GM18519 (cell line): ENCODE data around the gene FGF7.
A peak's percentile ranks its signal among the peaks of the same experiment; 100 is the strongest.
"Not testable (repeated sequence)": the region's sequence is repeated elsewhere in the genome, so short reads cannot be mapped to it uniquely, and the experiment has no call there.

Experiments
- ATAC-seq: cut with Tn5 transposase; IDR thresholded peaks from one replicate; pipeline ENCODE4 v1.9.1; 2021; ENCODE audit warnings: mild to moderate bottlenecking, moderate library complexity; ENCODE audit not compliant: unreplicated experiment, low FRiP score

Gene FGF7

GRCh38 chr15:49438962-49439631 lies 16.1 kb downstream of the FGF7 start:
- peak; percentile 66 for ATAC-seq

GRCh38 chr15:49439678-49440395 lies 16.8 kb downstream of the FGF7 start:
- ATAC-seq = no peak

- ATAC-seq = no peak
Measured at GRCh38 chr15:49441356-49441755, 18.3 kb downstream of the FGF7 start.

- ATAC-seq = no peak
Measured at GRCh38 chr15:49441816-49442215, 18.8 kb downstream of the FGF7 start.

- ATAC-seq = no peak
Measured at GRCh38 chr15:49452595-49452994, 29.6 kb downstream of the FGF7 start.

DNA sequence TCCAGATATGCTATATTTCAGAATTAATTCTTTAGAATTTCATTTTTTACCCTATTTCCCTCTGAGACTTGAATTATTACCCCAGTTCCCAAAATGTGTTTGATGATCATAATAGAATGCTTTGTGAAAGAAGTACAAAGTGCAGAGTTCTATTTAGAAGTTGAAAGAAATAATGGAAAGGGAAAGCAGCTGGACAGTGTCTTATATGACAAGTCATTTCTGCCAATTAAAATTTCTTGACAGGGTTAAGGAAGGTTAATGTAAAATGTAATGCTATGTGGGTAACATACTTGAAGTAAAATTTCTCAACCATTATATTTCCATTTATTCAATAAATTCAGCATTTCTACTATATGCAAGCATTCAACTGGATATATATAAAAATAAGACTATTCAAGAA lies 33.1 kb downstream of the FGF7 start:
- no peak for ATAC-seq

DNA sequence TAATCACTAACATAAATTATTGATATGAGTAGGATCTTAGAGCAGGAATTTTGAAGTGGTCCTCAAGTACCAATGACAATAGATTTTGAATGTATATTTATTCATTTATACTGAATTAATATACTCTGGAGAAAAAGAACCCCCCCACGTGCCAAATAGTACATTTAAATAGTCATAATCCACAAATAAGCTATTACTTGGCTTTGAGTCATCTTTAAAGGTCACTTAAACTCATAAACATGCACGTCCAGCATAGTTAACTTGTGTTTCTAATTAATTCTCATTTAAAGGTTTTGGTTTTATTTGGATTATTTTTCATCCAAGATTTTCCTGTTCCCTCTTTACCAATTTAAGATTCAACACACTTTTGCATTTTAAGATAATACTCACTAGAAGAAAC lies 35.1 kb downstream of the FGF7 start:
- ATAC-seq = no peak

- no peak for ATAC-seq
Measured at GRCh38 chr15:49460411-49460941, 37.4 kb downstream of the FGF7 start.

DNA sequence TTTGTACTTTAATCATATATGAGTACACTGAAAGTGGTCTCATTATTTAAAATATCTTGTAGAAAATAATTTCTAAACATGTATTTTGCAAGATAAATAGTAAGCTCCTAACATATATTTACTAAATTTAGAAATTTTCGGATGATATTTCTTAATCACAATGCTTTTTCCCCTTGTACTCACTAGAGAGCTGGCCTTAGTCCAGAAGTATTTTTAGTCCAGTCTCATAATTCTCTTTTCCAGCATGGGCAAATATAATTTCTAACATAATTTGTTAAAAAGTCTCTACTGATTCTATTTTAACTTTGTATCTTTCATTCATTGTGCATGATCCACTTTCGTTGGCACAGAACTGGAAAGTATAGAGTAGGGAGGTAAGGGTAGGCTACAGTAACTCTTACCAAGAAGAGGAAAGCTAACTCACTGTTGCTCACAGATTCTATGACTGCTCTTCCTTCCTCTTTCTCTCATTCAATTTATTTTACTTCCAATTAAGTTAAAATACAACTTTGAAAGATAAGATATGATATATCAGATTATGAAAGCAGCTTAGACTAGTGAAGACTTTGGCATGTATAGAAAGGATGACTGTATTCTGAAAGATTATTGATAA lies 39.3 kb downstream of the FGF7 start:
- no peak for ATAC-seq

GRCh38 chr15:49464522-49464921 lies 41.5 kb downstream of the FGF7 start:
- no peak for ATAC-seq

GRCh38 chr15:49466119-49466518 lies 43.1 kb downstream of the FGF7 start:
- no peak for ATAC-seq

DNA sequence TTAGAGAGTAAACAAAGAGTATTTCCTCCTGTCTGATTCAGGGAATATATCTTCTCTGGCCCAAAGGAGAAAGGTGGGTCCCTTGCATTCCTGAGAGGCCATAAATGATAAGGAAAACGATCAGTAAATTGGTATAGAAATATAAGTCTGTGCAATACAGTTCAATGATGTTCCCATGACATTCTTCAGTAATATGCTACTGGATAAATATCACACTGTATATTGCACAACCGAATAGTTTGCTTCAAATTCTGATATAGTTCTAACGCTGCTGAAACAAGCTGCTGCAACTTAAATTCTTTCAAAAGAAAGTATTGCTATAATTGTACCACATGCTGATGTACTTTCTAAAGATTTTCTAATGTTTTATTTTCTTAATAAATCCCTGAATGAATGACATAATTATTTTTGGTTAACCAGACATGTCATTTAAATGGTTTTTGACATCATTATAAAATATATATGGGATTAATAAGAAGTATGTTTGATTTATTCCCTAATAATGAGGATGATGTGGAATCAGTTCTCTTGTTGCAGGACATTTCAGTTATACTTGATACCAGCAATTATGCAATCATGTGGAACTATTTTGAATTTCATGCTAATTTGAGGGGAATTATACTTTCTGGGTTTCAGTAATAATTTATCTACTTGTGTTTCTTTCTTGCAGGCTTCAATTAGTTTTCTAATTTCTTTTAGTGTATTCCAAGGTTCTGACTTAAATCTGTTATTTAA lies 44.9 kb downstream of the FGF7 start:
- no peak for ATAC-seq

DNA sequence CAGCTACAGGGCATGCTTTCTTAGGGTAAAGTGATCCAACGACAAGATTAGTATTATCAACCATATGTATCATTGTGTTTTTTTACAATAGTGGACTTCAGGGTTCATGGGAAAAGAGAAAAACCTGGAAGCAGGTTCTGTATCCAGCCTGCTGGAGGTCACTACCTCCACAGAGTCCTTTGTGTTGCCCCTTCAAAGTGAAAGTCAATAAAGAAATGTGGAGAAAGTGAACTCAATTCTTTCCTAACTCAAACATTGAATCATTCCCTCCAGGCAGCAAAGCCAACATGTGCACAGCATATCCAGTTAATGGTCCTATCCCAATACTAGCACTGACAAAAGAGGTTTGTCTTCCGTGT lies 45.4 kb downstream of the FGF7 start:
- ATAC-seq = no peak

DNA sequence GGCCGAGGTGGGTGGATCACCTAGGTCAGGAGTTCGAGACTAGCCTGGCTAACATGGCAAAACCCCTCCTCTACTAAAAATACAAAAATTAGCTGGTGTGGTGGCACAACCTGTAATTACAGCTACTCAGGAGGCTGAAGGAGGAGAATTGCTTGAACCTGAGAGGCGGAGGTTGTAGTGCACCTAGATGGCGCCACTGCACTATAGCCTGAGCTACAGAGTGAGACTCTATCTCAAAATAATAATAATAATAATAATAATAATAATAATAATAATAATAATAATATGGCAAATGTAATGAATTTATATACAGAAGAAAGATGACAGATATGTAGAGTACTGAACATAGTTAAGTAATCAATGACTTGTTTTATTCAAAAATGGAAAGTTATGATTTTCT lies 48.2 kb downstream of the FGF7 start:
- not testable (repeated sequence) for ATAC-seq

GRCh38 chr15:49471733-49472132 lies 48.7 kb downstream of the FGF7 start:
- peak; percentile 53 for ATAC-seq

DNA sequence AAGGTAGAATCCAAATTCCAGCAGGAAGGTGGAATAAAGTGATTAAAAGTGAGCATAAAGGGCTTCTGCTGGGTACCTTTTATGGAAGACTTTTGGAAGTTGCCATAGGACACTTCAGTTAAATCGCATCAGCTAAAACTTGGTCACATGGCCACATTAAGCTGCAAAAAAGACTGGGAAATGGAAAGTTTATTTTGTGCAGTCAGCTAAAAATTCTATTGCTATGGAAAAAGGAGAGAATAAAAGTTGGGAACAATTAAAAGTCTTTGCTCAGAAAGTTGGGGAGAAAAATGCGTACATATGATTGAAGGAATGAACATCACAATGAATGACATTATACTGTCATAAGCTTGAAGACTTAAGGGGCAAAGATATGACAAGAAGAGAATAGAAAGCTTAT lies 49.3 kb downstream of the FGF7 start:
- no peak for ATAC-seq

- ATAC-seq = no peak
Measured at GRCh38 chr15:49473031-49473430, 50.0 kb downstream of the FGF7 start.

- not testable (repeated sequence) for ATAC-seq
Measured at GRCh38 chr15:49478021-49478420, 55.0 kb downstream of the FGF7 start.

- not testable (repeated sequence) for ATAC-seq
Measured at GRCh38 chr15:49478982-49479381, 55.9 kb downstream of the FGF7 start.

DNA sequence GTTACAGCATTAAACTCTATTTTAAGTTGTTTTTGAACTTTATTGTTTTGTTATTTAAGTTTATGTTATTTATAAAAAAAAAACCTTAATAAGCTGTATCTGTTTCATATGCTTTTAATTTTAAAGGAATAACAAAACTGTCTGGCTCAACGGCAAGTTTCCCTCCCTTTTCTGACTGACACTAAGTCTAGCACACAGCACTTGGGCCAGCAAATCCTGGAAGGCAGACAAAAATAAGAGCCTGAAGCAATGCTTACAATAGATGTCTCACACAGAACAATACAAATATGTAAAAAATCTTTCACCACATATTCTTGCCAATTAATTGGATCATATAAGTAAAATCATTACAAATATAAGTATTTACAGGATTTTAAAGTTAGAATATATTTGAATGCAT lies 62.4 kb downstream of the FGF7 start:
- not testable (repeated sequence) for ATAC-seq

- no peak for ATAC-seq
Measured at GRCh38 chr15:49490966-49491365, 67.9 kb downstream of the FGF7 start.
